ENCODE measurements around the gene SHC2.

SHC2 gene

DNA sequence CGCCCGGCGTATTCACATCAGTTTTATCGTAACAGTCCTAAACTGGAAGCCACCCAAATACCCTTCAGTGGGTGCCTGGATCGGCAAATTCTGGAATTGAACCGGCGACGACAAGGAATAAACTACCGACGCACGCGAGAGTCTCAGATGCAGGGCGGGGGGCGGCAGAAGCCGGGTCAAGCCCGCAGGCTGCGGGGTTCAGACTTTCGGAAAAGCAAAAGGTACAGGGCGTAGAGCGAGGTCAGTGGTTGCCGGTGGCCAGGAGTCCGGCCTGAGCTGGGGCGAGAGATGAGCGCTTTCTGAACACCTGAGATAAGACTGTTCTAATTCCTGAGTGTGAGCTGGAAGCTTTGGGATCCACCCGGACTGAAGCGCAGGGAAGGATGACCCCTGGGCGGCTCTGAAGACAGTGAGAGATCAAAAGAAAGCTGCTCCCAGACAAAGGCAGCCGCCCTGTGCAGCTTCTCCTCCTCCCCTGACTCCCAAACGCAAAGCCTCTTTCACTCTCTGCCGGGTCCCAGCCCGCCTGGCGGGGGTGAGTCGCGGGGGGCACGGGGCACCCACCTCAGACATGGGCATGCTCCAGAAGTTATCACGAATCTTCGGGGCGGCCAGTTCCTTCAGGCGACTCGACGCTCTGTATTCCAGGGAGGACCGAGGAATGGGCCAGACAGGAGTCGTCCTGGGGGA lies 90.0 kb downstream of the SHC2 start:
- no peaks in the 10 kb centered on the region for H3K36me3 ChIP-seq (ENCODE audit: insufficient read depth, low read length)

DNA sequence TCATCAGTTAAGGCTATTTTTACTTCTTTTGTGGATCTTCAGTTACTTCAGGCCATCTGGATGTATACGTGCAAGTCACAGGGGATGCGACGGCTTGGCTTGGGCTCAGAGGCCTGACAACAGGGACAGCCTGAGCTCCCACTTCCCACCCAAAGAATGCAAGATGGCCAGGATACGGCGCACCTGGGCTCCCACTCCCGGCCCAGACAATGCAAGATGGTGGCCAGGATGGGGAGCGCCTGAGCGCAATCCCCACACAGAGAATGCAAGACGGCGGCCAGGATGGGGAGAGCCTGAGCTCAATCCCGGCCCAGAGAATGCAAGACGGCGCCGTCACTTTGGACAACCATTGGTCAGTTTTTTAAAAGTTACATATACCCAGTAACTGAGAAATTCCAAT lies 91.0 kb downstream of the SHC2 start:
- H3K4me3 ChIP-seq, result no peak overlapping the region
- DNase-seq (ENCODE audit: low read depth, low spot score), result no peak
- H3K27ac ChIP-seq, result no peak overlapping the region
- no peaks in the 10 kb centered on the region for H3K9me3 ChIP-seq (ENCODE audit: low read depth, low read length)
- no peaks in the 10 kb centered on the region for H3K36me3 ChIP-seq (ENCODE audit: insufficient read depth, low read length)
- TF ChIP-seq POLR2AphosphoS5 (IDR thresholded peaks at IDR 0.05; ENCODE audit: borderline replicate concordance, low read depth, low read length), result no peak
- no peak for TF ChIP-seq FOXP2 (optimal IDR thresholded peaks at IDR 0.05; ENCODE audit: control extremely low read depth, extremely low read length, insufficient read depth)
- no peak for TF ChIP-seq EZH2 (IDR thresholded peaks at IDR 0.05)
- no peak overlapping the region for H3K9ac ChIP-seq (ENCODE audit: insufficient read length)

More for the DNA sequence above, 90.0 kb downstream of the SHC2 start:
- no peak for TF ChIP-seq FOXP2 (optimal IDR thresholded peaks at IDR 0.05; ENCODE audit: control extremely low read depth, extremely low read length, insufficient read depth)
- TF ChIP-seq EZH2 (IDR thresholded peaks at IDR 0.05), result no peak
- TF ChIP-seq POLR2AphosphoS5 (IDR thresholded peaks at IDR 0.05; ENCODE audit: borderline replicate concordance, low read depth, low read length), result no peak
- Histone ChIP-seq H3K9me3 (ENCODE audit: low read depth, low read length) (no peaks in the 10 kb centered on the region), H3K27ac (no peak overlapping the region), H3K4me3 (no peak overlapping the region), H3K9ac (ENCODE audit: insufficient read length) (no peak overlapping the region)
- no peak for DNase-seq (ENCODE audit: low read depth, low spot score)

DNA sequence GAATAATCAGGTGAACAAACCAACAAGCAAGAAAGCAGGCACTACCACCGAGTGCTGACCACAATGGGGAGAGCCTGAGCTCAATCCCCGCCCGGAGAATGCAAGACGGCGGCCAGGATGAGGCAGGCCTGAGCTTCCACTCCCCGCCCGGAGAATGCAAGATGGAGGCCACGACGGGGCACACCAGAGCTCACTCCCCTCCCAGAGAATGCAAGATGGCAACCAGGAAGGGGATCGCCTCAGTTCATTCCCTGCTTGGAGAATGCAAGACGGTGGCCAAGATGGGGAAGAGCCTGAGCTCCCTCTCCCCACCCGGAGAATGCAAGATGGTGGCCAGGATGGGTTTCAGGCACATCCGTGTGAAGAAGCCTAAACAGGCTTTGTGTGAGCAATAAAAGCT lies 91.6 kb downstream of the SHC2 start:
- H3K9me3 ChIP-seq (ENCODE audit: low read depth, low read length), result no peaks in the 10 kb centered on the region
- TF ChIP-seq FOXP2 (optimal IDR thresholded peaks at IDR 0.05; ENCODE audit: control extremely low read depth, extremely low read length, insufficient read depth) (no peak), EZH2 (IDR thresholded peaks at IDR 0.05) (no peak), POLR2AphosphoS5 (IDR thresholded peaks at IDR 0.05; ENCODE audit: borderline replicate concordance, low read depth, low read length) (no peak)
- no peak overlapping the region for H3K9ac ChIP-seq (ENCODE audit: insufficient read length)
- DNase-seq (ENCODE audit: low read depth, low spot score), result no peak
- no peak overlapping the region for H3K4me3 ChIP-seq
- no peak overlapping the region for H3K27ac ChIP-seq
- H3K36me3 ChIP-seq (ENCODE audit: insufficient read depth, low read length), result no peaks in the 10 kb centered on the region

DNA sequence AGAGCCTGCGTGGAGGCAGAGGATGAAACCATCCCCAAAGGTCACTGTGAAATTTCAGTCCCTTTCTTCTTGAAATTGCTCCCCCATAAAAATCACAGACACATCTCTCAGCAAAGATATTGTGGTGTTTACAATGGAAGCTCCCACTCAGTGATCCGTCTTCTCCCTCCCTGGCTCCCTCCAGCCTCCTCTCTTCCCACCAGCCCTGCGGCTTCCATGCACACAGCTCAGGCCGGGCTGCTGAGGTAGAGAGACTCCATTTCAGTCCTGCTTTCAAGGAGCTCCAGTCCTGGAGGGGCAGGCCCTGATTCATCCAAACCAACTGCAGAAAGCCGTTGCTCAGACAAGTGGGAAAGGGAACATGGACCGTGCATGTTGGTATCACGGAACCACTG lies 92.2 kb downstream of the SHC2 start:
- Histone ChIP-seq H3K4me3 (no peak overlapping the region), H3K9ac (ENCODE audit: insufficient read length) (no peak overlapping the region), H3K36me3 (ENCODE audit: insufficient read depth, low read length) (no peaks in the 10 kb centered on the region), H3K9me3 (ENCODE audit: low read depth, low read length) (no peaks in the 10 kb centered on the region), H3K27ac (no peak overlapping the region)
- no peak for DNase-seq (ENCODE audit: low read depth, low spot score)
- no peak for TF ChIP-seq EZH2 (IDR thresholded peaks at IDR 0.05)
- TF ChIP-seq POLR2AphosphoS5 (IDR thresholded peaks at IDR 0.05; ENCODE audit: borderline replicate concordance, low read depth, low read length), result no peak
- no peak for TF ChIP-seq FOXP2 (optimal IDR thresholded peaks at IDR 0.05; ENCODE audit: control extremely low read depth, extremely low read length, insufficient read depth)

DNA sequence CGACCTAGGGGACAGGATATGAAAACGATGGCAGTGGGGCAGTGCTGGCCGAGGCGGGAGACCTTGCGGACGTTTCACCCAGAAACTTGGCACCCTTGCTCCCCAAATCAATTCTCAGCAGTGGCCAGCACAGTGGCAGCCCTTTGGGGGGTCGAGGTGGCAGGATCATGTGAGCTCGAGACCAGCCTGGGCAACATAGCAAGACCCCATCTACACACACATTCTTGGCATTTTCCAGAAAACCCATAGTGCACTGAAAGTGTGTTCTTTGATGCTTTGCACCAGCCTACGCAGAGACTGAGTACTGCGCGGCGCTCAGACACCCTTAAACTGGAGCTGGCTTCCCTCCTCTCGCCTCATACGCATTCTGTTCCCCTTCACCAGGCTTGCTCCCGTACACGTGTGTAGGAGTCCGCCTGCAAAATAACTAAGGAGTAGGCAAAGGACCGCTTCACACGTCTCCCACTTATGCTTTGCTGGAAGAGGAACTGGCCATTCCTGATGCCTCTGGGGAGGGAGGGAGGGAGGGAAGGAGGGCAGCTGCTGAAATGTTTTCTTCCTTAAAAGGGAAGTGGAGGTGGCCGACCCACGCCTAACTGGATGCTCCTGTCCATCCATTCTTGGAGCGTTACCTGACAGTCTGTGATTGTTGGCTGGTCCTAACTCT lies 92.7 kb downstream of the SHC2 start:
- Histone ChIP-seq H3K36me3 (ENCODE audit: insufficient read depth, low read length) (no peaks in the 10 kb centered on the region), H3K9me3 (ENCODE audit: low read depth, low read length) (no peaks in the 10 kb centered on the region), H3K4me3 (no peak overlapping the region), H3K27ac (no peak overlapping the region), H3K9ac (ENCODE audit: insufficient read length) (no peak overlapping the region)
- no peak for DNase-seq (ENCODE audit: low read depth, low spot score)
- no peak for TF ChIP-seq FOXP2 (optimal IDR thresholded peaks at IDR 0.05; ENCODE audit: control extremely low read depth, extremely low read length, insufficient read depth)
- TF ChIP-seq POLR2AphosphoS5 (IDR thresholded peaks at IDR 0.05; ENCODE audit: borderline replicate concordance, low read depth, low read length), result no peak
- TF ChIP-seq EZH2 (IDR thresholded peaks at IDR 0.05), result no peak

DNA sequence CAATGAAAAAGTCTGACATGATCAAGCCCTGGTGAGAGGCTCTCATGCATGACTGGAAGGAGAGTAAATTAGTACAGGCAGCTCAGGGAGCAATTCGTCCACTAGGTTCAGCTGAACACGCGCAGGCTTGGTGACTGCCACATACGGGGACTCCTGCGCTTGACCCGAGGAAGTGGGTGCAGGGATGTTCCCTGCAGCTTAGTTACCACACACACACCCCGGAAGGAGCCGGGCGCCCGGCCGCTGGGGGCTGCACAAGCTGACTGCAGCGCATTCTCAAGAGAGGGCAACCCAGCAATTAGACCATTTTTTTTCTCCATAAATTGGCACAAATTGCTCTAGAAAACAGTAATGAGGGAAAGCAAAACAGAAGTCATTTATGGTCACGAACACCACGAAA lies 93.3 kb downstream of the SHC2 start:
- H3K4me3 ChIP-seq, result no peak overlapping the region
- TF ChIP-seq EZH2 (IDR thresholded peaks at IDR 0.05), result no peak
- no peak for TF ChIP-seq FOXP2 (optimal IDR thresholded peaks at IDR 0.05; ENCODE audit: control extremely low read depth, extremely low read length, insufficient read depth)
- TF ChIP-seq POLR2AphosphoS5 (IDR thresholded peaks at IDR 0.05; ENCODE audit: borderline replicate concordance, low read depth, low read length), result no peak
- no peak overlapping the region for H3K27ac ChIP-seq

DNA sequence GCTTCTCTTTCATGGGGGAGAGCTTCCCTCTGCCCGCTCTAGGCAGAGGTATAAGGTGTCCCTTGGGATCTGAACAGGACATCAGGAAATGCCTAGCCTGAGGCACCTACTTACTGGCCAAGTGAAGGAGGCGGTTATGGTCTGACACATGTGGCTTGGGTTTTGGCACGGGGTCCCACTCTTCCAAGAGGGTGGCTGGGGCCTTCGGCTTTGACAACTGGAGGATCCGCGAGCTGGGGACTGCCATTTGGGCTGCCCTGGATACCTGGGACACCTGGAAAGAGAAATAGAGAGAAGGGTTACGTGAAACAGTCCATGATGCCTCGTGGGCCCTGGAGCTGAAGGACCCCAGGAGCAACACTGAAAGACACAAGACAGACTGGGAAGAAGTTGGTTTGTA lies 93.9 kb downstream of the SHC2 start:
- no peaks in the 10 kb centered on the region for H3K36me3 ChIP-seq (ENCODE audit: insufficient read depth, low read length)
- DNase-seq (ENCODE audit: low read depth, low spot score), result no peak
- no peak overlapping the region for H3K4me3 ChIP-seq
- no peak overlapping the region for H3K9ac ChIP-seq (ENCODE audit: insufficient read length)
- H3K27ac ChIP-seq, result no peak overlapping the region
- TF ChIP-seq FOXP2 (optimal IDR thresholded peaks at IDR 0.05; ENCODE audit: control extremely low read depth, extremely low read length, insufficient read depth) (no peak), POLR2AphosphoS5 (IDR thresholded peaks at IDR 0.05; ENCODE audit: borderline replicate concordance, low read depth, low read length) (no peak), EZH2 (IDR thresholded peaks at IDR 0.05) (no peak)
- no peaks in the 10 kb centered on the region for H3K9me3 ChIP-seq (ENCODE audit: low read depth, low read length)

More for the DNA sequence above, 93.3 kb downstream of the SHC2 start:
- Histone ChIP-seq H3K9ac (ENCODE audit: insufficient read length) (no peak overlapping the region), H3K9me3 (ENCODE audit: low read depth, low read length) (no peaks in the 10 kb centered on the region), H3K36me3 (ENCODE audit: insufficient read depth, low read length) (no peaks in the 10 kb centered on the region)
- no peak for DNase-seq (ENCODE audit: low read depth, low spot score)

Measured in SK-N-MC (cell line).